KMS-11 (cell line): ENCODE measurements around the gene STIL.

Source experiments
- H2AFZ ChIP-seq: fragments of 200-600 bp; sonication (generic); 2 replicates; pipeline ENCODE4 v1.6.1; 2016; ENCODE audit warnings: antibody characterized with exemption, mixed run types, low read depth
- H3K27ac ChIP-seq: fragments of 200-600 bp; sonication (generic); 2 replicates; pipeline ENCODE4 v1.6.1; 2016; ENCODE audit warnings: mild to moderate bottlenecking, mixed run types
- H3K27me3 ChIP-seq: fragments of 200-600 bp; sonication (generic); 2 replicates; pipeline ENCODE4 v1.6.1; 2017; ENCODE audit warnings: mild to moderate bottlenecking, low read depth, mixed run types, moderate library complexity; ENCODE audit not compliant: insufficient read depth
- H3K36me3 ChIP-seq: fragments of 200-600 bp; sonication (generic); 2 replicates; pipeline ENCODE4 v1.6.1; 2017; ENCODE audit warnings: mild to moderate bottlenecking, mixed run types; ENCODE audit not compliant: insufficient read depth
- H3K4me1 ChIP-seq: fragments of 200-600 bp; sonication (generic); 2 replicates; pipeline ENCODE4 v1.6.1; 2016; ENCODE audit warnings: mild to moderate bottlenecking, low read depth, mixed run types; ENCODE audit not compliant: poor library complexity, severe bottlenecking
- H3K4me2 ChIP-seq: fragments of 200-600 bp; sonication (generic); 2 replicates; pipeline ENCODE4 v1.7.0; 2016; ENCODE audit warnings: mild to moderate bottlenecking, mixed run types
- H3K4me3 ChIP-seq: fragments of 200-600 bp; sonication (generic); IDR thresholded peaks from 2 replicates; pipeline ENCODE4 v1.6.1; 2017; ENCODE audit warnings: low read depth, low read length, mixed read lengths; ENCODE audit not compliant: insufficient read depth
- H3K79me2 ChIP-seq: fragments of 200-600 bp; sonication (generic); 2 replicates; pipeline ENCODE4 v1.6.1; 2016; ENCODE audit warnings: low read depth, mixed run types; ENCODE audit not compliant: insufficient read depth
- H3K9ac ChIP-seq: fragments of 200-600 bp; sonication (generic); 2 replicates; pipeline ENCODE4 v1.6.1; 2016; ENCODE audit warnings: mild to moderate bottlenecking, mixed run types
- H4K20me1 ChIP-seq: fragments of 200-600 bp; sonication (generic); 2 replicates; pipeline ENCODE4 v1.6.1; 2016; ENCODE audit warnings: mild to moderate bottlenecking, mixed run types; ENCODE audit not compliant: insufficient read depth
- TF ChIP-seq, protein P1 (sequence below): fragments of 200-600 bp; sonication (generic); conservative IDR thresholded peaks from 2 replicates; pipeline ENCODE4 v1.6.1; 2017; ENCODE audit warnings: low read depth, mild to moderate bottlenecking, antibody characterized with exemption, low read length, moderate library complexity, mixed read lengths

The STIL gene

GRCh38 chr1:47249755-47250154 lies 64.2 kb downstream of the STIL start:
- no peak overlapping the region for H3K9ac ChIP-seq
- H2AFZ ChIP-seq, result no peak overlapping the region
- H3K79me2 ChIP-seq, result no peaks in the 10 kb centered on the region
- no peak overlapping the region for H3K27ac ChIP-seq
- H3K4me1 ChIP-seq, result no peaks in the 10 kb centered on the region
- TF ChIP-seq, protein P1, sequence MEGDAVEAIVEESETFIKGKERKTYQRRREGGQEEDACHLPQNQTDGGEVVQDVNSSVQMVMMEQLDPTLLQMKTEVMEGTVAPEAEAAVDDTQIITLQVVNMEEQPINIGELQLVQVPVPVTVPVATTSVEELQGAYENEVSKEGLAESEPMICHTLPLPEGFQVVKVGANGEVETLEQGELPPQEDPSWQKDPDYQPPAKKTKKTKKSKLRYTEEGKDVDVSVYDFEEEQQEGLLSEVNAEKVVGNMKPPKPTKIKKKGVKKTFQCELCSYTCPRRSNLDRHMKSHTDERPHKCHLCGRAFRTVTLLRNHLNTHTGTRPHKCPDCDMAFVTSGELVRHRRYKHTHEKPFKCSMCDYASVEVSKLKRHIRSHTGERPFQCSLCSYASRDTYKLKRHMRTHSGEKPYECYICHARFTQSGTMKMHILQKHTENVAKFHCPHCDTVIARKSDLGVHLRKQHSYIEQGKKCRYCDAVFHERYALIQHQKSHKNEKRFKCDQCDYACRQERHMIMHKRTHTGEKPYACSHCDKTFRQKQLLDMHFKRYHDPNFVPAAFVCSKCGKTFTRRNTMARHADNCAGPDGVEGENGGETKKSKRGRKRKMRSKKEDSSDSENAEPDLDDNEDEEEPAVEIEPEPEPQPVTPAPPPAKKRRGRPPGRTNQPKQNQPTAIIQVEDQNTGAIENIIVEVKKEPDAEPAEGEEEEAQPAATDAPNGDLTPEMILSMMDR, result no peak
- H3K4me2 ChIP-seq, result no peak overlapping the region
- H3K36me3 ChIP-seq, result no peaks in the 10 kb centered on the region; the same call in 1 of the 2 replicates
- H3K4me3 ChIP-seq, result no peak overlapping the region
- no peaks in the 10 kb centered on the region for H3K27me3 ChIP-seq
- no peaks in the 10 kb centered on the region for H4K20me1 ChIP-seq

DNA sequence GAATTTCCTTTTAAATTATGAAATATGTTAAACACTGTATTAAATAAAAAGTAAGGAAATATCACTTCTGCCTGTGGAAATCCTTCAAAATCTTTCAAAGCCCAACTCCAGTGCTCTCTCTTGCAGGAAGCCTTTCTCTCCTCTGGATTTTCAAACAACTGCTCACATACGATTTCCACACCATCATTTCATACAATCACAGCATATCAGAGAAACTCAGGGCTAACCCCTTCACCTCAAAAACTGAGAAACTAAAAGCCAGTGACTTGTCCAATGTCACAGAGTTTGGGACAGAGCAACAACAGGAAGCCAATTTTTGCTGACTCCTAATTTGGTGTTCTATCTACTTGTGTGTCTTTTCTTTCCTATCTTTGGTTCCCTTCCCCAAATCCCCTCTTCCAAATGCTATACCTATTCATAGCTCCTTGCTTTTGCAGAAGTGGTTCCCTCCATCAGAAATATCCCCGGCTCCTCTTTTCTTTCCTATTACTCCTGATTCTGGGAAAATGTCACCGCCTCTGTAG lies 69.5 kb downstream of the STIL start:
- Histone ChIP-seq H3K4me2 (no peak overlapping the region), H2AFZ (no peak overlapping the region), H3K27me3 (no peaks in the 10 kb centered on the region), H3K9ac (no peak overlapping the region), H3K79me2 (no peaks in the 10 kb centered on the region), H3K4me3 (no peak overlapping the region), H3K27ac (no peak overlapping the region), H3K4me1 (no peaks in the 10 kb centered on the region), H4K20me1 (no peaks in the 10 kb centered on the region), H3K36me3 (no peaks in the 10 kb centered on the region)
- TF ChIP-seq, protein P1, result no peak

GRCh38 chr1:47243910-47244309 lies 70.0 kb downstream of the STIL start:
- Histone ChIP-seq H3K79me2 (no peaks in the 10 kb centered on the region), H3K27me3 (no peaks in the 10 kb centered on the region), H3K36me3 (no peaks in the 10 kb centered on the region), H2AFZ (no peak overlapping the region), H3K27ac (no peak overlapping the region), H4K20me1 (no peaks in the 10 kb centered on the region), H3K9ac (no peak overlapping the region), H3K4me1 (no peaks in the 10 kb centered on the region), H3K4me2 (no peak overlapping the region), H3K4me3 (no peak overlapping the region)
- TF ChIP-seq, protein P1, result no peak

DNA sequence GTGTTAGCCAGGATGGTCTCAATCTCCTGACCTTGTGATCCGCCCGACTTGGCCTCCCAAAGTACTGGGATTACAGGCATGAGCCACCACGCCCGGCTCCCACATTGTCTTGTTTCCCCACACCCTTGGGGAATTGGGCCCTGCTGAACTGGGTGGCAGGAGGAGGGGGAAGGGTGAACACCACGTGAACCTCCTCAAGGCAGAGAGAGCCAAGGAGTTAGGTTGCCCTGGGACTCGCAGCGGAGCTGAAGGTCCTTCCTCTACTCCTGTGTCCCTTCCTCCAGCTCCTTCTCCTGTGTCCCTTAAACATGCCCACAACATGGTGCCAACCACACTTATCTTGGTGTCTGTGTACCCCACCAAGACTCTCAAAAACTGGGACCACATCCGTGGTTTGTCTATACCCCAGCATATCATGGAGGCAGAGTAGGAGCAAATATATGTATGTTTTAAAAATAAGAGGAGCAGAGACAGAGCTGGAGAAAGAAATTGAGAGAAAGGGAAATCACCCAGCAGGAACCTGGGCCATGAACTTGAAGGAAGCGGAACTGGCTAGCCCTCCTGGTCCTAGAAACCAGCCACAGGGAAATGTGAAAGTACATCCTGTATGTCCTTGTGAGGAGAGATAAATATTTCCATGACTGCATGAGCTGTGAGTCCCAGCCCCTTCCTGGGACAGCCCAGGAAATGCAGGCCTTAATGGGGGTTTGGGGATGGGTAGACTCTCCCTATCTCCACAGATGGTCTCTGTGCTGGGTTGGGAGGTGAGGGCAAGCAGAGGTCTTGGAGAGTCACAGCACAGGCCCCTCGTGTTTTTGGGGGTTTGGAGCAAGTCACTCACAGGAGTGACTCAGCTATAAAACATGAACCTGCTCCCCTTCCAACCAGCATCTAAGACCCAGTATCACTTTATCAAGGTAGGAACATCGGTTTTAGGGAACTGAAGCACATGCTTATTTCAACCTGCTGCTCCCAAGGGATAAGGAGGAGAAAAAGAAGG lies 72.5 kb downstream of the STIL start:
- no peaks in the 10 kb centered on the region for H3K27me3 ChIP-seq
- H3K9ac ChIP-seq, result no peak overlapping the region
- no peak overlapping the region for H3K4me2 ChIP-seq
- H4K20me1 ChIP-seq, result no peaks in the 10 kb centered on the region
- no peaks in the 10 kb centered on the region for H3K36me3 ChIP-seq
- no peak overlapping the region for H3K4me3 ChIP-seq
- no peaks in the 10 kb centered on the region for H3K4me1 ChIP-seq
- TF ChIP-seq, protein P1, result no peak
- no peak overlapping the region for H3K27ac ChIP-seq
- H2AFZ ChIP-seq, result no peak overlapping the region
- H3K79me2 ChIP-seq, result no peaks in the 10 kb centered on the region
